ENCODE results near the gene FAM153A.
"Not testable (repeated sequence)": the region's sequence is repeated elsewhere in the genome, so short reads cannot be mapped to it uniquely, and the experiment has no call there.

FAM153A gene

DNA sequence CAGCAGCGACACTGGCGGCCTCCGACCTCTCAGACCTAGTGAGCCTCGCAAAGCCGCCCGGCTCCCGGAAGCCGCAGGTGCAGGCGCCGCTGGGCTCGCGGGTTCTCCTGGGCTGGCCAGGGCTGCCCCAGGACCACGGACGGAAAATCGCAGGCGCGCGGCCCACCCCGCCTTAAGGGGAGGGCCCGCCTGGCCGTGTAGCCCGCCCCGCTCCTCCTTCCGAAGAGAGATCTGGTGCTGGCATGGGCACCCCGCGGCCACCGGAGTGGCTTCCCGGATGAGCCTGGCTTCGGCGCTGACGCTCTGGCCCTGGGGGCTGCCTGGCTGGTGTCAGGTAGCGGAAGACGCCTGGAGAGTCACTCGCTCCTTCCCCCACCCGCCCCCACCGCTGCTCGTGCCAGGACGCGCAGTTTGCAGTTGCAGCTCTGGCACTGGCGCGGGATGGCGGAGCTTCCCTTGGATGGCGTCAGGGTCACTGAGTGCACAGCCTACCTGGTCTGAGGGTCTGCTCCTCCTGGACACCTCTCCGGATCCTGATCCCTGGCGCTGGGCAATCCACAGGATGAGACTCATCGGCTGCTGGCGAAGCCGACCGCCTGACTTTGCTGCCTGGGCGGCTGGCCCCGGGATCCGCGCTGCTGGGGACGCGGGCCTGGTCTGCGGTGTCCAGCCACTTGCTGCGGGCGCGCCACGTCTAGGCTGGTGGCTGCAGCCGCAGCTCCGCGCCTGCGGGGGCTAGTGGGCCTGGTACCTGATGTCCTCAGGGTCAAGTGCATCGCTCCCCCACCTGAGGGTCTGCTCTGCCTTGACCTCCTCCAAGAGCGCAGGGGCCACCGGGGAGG, at the start of gene FAM153A:
FAM153A (minus strand) TSS at position 108 of the 842 bp plus-strand sequence.
- H3K4me3 ChIP-seq (ENCODE audit: low read depth, low read length); DNase-seq (ENCODE audit: low read depth): not testable (repeated sequence)

DNA sequence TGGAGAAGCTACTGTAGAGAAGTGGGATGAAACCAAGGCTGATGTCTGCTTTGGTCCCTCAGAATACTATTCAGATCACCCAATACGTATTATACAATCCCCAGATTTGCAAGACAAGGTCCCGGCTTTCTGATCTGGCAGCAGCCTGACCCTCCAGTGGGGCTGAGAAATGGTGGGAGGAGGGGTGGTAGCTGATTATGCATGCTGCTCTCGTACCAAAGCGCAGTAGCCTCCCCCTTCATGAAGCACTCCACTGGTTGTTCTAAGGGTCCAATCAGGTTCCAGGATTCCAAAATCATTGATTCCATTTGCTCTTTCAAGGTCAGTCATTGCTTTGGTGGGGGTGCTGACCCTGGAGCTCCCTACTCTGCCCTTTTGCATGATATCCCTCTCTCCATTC, 49.6 kb upstream of the FAM153A start:
- DNase-seq (ENCODE audit: low read depth); H3K4me3 ChIP-seq (ENCODE audit: low read depth, low read length): not testable (repeated sequence)

DNA sequence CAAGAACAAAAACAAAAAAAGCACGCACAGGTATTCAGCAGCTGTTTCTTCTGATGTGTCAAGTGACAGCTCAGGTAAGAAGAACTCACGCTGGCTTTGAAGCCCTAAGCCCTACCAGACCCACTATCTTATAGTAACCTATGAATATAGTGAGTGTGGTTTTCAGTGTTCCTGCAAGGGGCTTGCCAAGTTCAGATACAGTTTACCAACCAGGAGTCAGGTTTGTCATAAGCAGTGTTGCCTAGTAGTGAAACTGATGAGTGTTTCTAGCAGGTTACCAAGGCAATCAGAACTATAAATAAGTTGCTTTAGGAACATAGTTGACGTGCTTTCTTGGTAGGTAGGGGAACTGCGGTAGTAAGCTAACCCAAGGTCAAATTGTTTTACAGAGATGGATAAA, 43.4 kb upstream of the FAM153A start:
- DNase-seq (ENCODE audit: low read depth); H3K4me3 ChIP-seq (ENCODE audit: low read depth, low read length): not testable (repeated sequence)

DNA sequence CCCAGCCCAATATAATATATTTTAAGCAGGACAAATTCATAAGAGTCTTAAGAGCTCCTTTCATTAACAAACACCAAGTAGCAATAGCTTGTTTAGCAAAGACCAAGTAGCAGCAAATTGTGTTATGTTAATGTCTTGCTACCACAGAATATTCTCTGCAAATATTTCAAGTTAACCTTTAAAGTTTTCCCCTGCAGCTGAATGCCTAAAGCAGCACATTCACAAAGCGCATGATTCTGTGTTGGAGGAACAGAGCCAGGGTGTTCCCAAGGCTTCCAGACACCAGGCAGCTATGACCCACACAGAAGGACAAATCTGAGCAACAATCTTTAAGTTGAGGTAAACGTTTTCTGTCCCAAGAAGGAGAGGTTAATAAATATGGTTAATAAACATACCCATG, 42.1 kb upstream of the FAM153A start:
- DNase-seq (ENCODE audit: low read depth); H3K4me3 ChIP-seq (ENCODE audit: low read depth, low read length): not testable (repeated sequence)

DNA sequence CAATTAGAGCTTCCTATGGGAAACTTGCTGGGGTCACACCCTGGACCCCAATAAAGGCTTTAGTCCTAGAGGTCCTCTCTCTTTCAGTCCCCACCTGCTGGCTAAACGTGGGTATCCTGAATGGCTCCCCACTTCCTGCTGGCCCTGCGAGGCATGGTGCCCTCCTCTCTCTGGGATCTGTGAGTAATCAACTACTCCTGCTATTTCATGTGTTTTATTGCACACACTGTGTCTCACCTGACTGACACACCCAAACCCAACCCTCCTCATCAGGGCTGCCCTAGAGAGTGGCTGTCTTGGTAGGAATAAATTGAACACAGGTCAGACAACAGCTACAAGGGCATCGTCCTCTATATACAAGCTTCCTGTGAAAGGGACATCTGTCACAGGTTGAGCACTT, 39.8 kb upstream of the FAM153A start:
- H3K4me3 ChIP-seq (ENCODE audit: low read depth, low read length); DNase-seq (ENCODE audit: low read depth): not testable (repeated sequence)

DNA sequence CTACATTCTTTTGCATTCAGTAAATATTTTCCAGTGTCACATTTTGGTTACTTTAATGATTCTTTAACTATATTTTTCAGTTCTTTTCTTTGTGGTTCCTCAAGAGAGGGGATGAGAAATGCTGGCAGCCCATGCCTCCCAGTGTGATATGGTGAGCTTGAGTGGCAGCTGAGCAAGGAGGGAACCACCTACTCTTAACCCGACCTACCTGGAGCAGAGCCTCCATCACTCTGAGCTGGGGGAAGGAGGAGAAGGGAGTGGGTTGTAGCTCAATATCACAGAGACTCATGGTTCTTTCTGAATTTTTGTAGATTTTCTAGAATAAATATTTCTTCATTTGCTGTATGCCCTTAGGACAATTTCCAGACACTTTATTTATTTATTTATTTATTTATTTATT, 37.0 kb upstream of the FAM153A start:
- not testable (repeated sequence) for H3K4me3 ChIP-seq (ENCODE audit: low read depth, low read length); DNase-seq (ENCODE audit: low read depth)

DNA sequence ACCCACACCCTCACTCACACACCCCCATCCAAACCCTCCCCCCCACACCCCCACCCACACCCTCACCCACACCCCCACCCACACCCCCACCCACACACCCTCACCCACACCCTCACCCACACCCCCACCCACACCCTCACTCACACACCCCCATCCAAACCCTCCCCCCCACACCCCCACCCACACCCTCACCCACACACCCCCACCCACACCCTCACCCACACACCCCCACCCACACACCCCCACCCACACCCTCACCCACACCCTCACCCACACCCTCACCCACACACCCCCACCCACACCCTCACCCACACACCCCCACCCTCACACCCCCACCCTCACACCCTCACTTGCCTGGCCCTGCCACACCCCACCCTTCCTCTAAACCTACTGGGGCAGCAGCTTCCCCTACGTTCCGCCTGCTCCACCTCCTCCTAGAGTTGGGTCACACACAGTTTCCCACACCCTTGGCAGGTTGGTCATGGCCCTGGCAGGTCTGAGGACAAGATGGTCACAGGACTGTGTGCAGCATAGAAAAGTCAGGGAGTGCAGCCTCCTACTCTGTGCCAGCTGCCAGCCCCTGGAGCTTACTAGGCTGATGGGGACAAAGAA, 30.2 kb upstream of the FAM153A start:
- not testable (repeated sequence) for H3K4me3 ChIP-seq (ENCODE audit: low read depth, low read length); DNase-seq (ENCODE audit: low read depth)

DNA sequence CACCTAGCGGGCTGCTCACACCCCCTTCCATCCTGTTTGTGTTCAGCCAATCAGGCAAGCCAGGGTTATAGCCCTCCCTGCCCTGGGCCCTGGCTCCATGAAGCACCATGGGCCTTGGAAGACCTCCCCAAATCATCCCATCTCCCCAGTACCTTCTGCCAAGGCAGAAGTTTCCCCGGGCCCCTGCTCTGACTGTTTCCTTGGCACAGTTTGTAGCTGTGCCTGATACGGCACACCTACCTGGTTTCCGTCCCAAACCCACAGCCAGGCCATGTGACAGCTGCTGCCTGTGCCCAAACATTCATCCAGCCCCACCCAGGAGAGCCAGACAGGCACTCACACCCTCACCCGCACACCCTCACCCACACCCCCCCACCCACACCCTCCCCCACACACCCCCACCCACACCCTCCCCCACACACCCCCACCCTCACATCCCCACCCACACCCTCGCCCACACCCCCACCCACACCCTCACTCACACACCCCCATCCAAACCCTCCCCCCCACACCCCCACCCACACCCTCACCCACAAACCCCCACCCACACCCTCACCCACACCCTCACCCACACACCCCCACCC, 29.6 kb upstream of the FAM153A start:
- DNase-seq (ENCODE audit: low read depth), result not testable (repeated sequence)

DNA sequence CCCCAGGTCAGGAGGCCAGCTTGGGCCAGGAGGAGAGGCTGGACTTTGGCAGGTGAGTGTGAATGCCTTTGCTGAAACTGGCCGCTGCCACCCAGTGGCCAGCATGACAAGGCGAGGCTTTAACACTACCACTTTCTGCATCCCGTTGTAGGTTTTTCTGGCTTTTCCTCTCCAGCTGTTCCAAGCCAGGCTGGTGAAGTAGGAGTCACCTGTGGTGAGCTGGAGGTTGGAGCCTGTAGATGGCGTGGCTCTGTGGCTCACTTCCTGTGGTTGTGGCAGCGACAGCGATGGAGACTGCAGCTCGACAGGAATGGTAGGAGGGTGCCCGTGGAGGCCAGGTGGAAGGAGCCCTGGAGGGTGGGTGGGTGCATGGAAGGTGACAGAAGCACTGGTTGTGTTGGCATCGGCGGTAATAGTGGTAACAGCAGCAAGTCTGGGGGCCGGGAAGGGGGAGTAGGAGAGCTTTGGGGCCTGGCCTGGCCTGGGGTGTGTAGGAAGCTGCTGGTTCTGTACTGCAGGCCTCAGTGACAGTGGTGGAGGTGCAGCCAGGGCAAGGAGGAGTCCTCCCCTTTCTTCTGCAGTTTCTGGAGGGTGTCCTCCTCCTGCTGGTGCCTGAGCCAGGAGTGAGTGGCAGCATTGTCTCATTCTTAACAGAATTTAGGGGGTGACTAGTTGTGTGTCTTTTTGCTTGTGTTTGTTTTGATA, 26.7 kb upstream of the FAM153A start:
- not testable (repeated sequence) for H3K4me3 ChIP-seq (ENCODE audit: low read depth, low read length); DNase-seq (ENCODE audit: low read depth)

More for the DNA sequence above, 29.6 kb upstream of the FAM153A start:
- not testable (repeated sequence) for H3K4me3 ChIP-seq (ENCODE audit: low read depth, low read length)

DNA sequence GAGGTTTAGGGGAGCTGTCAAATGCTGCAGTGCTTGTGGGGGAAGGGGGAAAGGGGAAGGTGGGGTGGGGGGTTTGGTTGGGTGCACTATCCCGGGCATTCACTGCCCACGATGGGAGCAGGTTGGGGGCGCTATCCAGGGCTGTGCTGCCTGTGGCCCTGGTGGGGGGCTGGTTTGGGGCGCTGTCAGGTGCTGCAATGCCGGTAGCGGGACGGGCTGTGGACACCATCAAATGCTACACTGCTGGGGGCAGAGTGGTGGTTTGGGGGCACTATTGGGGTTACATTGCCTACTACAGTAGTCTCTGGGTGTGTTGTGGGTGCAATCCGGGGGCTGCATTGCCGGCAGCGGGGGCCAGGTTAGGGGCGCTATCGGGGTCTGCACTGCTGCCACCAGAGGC, 25.7 kb upstream of the FAM153A start:
- not testable (repeated sequence) for DNase-seq (ENCODE audit: low read depth); H3K4me3 ChIP-seq (ENCODE audit: low read depth, low read length)

DNA sequence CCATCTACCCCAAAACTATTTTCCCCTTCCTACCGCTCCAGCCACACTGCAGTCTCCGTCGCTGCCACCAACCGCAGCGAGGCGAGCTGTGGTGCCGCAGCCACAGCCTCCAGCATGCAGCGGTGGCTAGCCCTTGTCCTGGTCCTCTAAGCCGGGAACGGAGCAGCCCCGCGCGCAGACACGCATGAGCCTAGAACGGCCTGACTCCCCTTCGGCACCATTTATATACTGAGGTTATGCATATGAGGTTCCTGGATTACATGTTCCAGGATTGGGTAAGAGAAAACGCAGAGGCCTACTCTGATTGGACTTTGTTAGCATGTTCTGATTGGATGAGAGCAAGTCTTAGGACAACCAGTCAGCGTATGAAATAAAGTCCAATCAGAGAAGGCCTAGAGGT, 24.6 kb upstream of the FAM153A start:
- not testable (repeated sequence) for H3K4me3 ChIP-seq (ENCODE audit: low read depth, low read length); DNase-seq (ENCODE audit: low read depth)

DNA sequence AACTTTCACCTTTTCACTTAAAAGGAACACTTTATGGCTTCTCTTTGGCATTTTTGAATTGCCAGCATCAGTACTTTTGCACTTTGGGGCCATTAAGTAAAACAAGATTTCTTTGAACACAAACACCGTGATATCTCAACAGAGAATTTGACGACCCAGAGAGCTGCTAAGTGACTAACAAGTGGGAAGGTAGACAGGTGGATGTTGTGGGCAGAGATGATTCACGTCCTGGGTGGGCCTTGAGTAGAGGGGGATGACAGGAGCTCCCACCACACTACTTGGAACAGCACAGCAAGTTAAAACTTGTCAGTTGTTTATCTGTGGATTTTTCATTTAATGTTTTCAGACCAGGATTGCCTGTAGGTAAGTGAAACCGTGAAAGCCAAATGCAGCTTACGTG, 18.7 kb upstream of the FAM153A start:
- not testable (repeated sequence) for DNase-seq (ENCODE audit: low read depth)

DNA sequence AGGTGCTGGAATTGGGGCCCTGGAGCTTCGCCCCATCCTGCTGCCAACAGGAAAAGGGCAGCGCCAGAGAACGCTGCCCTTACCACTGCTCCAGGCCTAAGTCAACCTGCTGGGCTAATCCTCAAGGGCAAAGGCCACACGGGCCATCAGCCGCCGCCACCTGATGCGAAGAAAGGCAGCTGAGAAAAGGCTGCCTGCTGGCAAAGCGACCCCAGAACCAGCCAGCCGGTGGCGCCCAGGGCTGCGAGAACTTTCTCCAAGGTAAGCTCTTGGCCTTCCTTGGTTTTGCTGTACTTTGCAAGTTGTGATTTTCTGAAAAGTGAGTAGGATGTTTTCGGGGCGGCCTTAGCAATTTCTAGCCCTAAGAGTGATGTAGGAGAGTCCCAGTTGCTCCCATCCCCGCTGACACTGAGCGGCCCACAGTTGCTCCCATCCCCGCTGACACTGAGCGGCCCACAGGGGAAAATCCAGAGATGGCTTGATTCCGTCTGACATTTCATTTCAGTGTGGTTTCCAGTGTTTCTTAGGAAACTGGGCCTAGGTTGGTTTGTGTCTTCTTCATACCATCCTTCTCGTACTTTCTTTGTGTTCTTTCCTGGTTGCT, 15.6 kb upstream of the FAM153A start:
- not testable (repeated sequence) for H3K4me3 ChIP-seq (ENCODE audit: low read depth, low read length); DNase-seq (ENCODE audit: low read depth)

More for the DNA sequence above, 18.7 kb upstream of the FAM153A start:
- not testable (repeated sequence) for H3K4me3 ChIP-seq (ENCODE audit: low read depth, low read length)

DNA sequence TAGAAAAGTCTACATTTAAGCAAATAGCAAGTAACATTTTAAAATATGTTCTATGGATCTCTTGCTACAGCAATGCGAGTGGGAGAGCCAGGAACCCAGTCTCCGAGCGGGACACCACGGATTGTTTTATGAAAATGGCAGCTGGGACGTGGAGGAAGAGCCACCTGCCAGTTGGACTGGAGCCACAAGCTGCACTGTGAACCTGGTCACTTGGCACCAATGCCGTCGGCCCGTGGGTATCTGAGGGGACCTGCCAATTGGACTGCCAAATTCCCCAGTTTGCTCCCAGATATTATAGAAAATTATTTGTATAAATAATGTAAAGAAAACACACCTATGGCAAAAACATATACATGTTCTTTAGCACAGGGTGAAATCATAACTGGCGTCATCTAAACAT, 10.6 kb upstream of the FAM153A start:
- DNase-seq (ENCODE audit: low read depth); H3K4me3 ChIP-seq (ENCODE audit: low read depth, low read length): not testable (repeated sequence)

DNA sequence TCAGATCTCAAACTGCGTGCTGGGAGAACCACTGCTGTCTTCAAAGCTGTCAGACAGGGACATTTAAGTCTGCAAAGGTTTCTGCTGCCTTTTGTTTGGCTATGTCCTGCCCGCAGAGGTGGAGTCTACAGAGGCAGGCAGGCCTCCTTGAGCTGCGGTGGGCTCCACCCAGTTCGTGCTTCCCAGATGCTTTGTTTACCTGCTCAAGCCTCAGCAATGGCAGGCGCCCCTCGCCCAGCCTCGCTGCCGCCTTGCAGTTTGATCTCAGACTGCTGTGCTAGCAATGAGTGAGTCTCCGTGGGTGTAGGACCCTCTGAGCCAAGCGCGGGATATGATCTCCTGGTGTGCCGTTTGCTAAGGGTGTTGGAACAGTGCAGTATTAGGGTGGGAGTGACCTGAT, 8.9 kb upstream of the FAM153A start:
- H3K4me3 ChIP-seq (ENCODE audit: low read depth, low read length); DNase-seq (ENCODE audit: low read depth): not testable (repeated sequence)

DNA sequence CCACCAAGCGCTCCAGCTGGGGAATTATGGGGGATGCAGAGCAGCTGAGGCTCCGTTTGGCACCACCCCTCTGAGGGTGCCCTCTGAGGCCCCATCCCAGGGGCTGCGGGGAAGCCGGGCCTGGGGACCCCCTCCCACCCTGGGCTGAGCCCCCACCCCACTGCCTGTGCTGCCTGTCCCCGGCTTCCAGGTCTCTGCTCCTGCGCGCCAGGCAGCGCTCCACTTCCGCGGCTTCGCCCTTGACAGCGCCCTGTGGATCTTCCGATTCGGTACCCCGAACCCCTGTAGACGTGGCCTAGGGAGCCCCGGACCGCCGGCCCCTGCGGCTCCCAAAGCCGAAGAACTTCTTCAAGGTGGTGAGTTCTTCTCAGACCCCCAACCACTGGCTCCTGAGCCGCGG, 530 bp downstream of the FAM153A start:
- not testable (repeated sequence) for H3K4me3 ChIP-seq (ENCODE audit: low read depth, low read length); DNase-seq (ENCODE audit: low read depth)

DNA sequence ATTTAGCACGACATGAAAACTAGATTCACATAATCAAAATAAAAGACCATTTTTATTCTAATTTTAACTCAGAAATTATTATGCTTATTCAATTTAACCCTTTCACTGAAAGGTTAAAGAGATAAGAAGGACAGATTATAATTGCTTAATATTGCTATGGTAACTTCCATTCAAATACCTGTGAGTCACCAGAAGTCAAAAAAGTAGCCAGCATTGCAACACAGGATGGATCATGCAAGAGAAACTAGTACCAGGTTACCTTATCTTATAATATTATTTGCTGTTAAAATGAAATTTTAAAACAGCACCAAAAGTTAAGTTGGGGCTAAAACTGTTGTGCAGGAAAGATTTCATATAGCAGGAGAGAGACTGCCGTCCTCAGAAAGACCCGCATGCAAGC, 11.5 kb downstream of the FAM153A start:
- not testable (repeated sequence) for H3K4me3 ChIP-seq (ENCODE audit: low read depth, low read length); DNase-seq (ENCODE audit: low read depth)

DNA sequence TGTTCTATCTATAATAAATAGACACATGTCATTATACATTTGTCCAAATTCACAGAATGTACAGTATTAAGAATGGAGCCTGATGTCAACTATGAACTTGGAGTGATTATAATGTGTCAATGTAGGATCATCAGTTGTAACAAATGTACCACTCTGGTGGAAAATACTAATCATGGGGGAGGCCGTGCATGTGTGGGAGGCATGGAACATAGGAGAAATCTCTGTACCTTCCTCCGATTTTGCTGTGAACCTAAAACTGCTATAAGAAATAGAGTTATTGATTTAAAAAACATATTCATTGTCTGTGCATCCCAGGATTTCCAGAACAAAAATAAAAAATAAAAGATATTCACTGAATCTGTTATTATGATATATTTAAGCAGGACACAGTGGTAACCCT, 12.1 kb downstream of the FAM153A start:
- not testable (repeated sequence) for H3K4me3 ChIP-seq (ENCODE audit: low read depth, low read length); DNase-seq (ENCODE audit: low read depth)

Data from GM12864 (cell line).